MCF 10A (cell line): ENCODE data around the gene CCDC9B. TPM values are rescaled to one million over a fixed set of nuclear protein-coding genes. Genes with fewer than 3 reads are reported as not detected.

Experiments used
- BruUV-seq: library from RNA; stranded (reverse); fragments of 400-500 nt; replicated peaks from 2 replicates; lab custom pipeline; 2021; lab: Mats Ljungman, UMichigan
- CTCF ChIA-PET: fragments of 300-600 bp; sonication (Branson Sonifier 250); formaldehyde crosslinking; extraction: SDS; loops from one replicate; lab custom pipeline; 2021; ENCODE audit warnings: antibody characterized with exemption, inconsistent platforms; lab: Yijun Ruan, JAX
- POLR2A ChIA-PET: fragments of 300-600, 350-650 bp; sonication (Branson Sonifier 250); formaldehyde crosslinking; extraction: SDS; loops from one replicate; lab custom pipeline; 2020; ENCODE audit warnings: antibody characterized with exemption, inconsistent platforms; lab: Yijun Ruan, JAX
- DNase-seq: peaks from one replicate; pipeline ENCODE4 v3.0.0-alpha.2; 2018; ENCODE audit not compliant: unreplicated experiment
- H3K27ac Mint-ChIP-seq: one replicate; pipeline ENCODE4 v1.8.0; 2022; ENCODE audit warnings: mild to moderate bottlenecking, low read depth, mixed read lengths; ENCODE audit not compliant: unreplicated experiment
- H3K27me3 Mint-ChIP-seq: one replicate; pipeline ENCODE4 v1.8.0; 2022; ENCODE audit warnings: mixed read lengths; ENCODE audit not compliant: insufficient read depth, unreplicated experiment
- H3K36me3 Mint-ChIP-seq: one replicate; pipeline ENCODE4 v1.8.0; 2022; ENCODE audit warnings: mild to moderate bottlenecking, moderate library complexity, mixed read lengths; ENCODE audit not compliant: insufficient read depth, unreplicated experiment
- H3K4me1 Mint-ChIP-seq: one replicate; pipeline ENCODE4 v1.8.0; 2022; ENCODE audit warnings: mixed read lengths; ENCODE audit not compliant: insufficient read depth, unreplicated experiment
- H3K4me3 Mint-ChIP-seq: one replicate; pipeline ENCODE4 v1.8.0; 2022; ENCODE audit warnings: mild to moderate bottlenecking, moderate library complexity, mixed read lengths; ENCODE audit not compliant: unreplicated experiment
- H3K9me3 Mint-ChIP-seq: one replicate; pipeline ENCODE4 v1.8.0; 2022; ENCODE audit warnings: mixed read lengths; ENCODE audit not compliant: unreplicated experiment
- CTCF ChIP-seq: fragments of 200-600 bp; IDR thresholded peaks from one replicate; pipeline ENCODE4 v1.8.0; 2022; ENCODE audit warnings: antibody characterized with exemption, mild to moderate bottlenecking; ENCODE audit not compliant: unreplicated experiment
- intact Hi-C: fragments of 100-400 bp; cut with micrococcal nuclease; formaldehyde crosslinking; loops from 2 replicates; pipeline ENCODE4 v1.14.1; 2022
- total RNA-seq: library from RNA; stranded (reverse); gene quantifications from 2 replicates; pipeline ENCODE4 v1.2.3, GENCODE V29; 2022

Gene CCDC9B
- total RNA-seq, 1 experiment from 2014 or later: 36.0 TPM

GRCh38 chr15:40344631-40345120, 3.9 kb upstream of the CCDC9B start:
- intact Hi-C loops: loop anchor here (1.0 kb wide), 2 partner anchors 24 to 78 kb away; no protein-coding TSS in a partner anchor
- ChIA-PET POLR2A (interaction anchor here (0.6 to 2.8 kb wide), 6 partner anchors 9 to 161 kb away, joined by 3 to 12 read pairs (median 4); partner anchors contain the start of genes IVD and KNSTRN), CTCF (interaction anchor here (0.6 to 12.1 kb wide), 38 partner anchors 8 to 1639 kb away, joined by 3 to 179 read pairs (median 4); partner anchors contain the start of genes DISP2, INAFM2, IVD and KNSTRN)
- Mint-ChIP-seq H3K9me3 (no peaks in the 10 kb centered on the region), H3K4me1 (peaks cover 40% of the 10 kb centered on the region), H3K4me3 (no peak overlapping the region), H3K36me3 (no peaks in the 10 kb centered on the region), H3K27me3 (no peaks in the 10 kb centered on the region), H3K27ac (no peak overlapping the region)
- DNase-seq: peak; percentile 73
- BruUV-seq: no TSS peak
- TF ChIP-seq CTCF: peak; percentile 83

DNA sequence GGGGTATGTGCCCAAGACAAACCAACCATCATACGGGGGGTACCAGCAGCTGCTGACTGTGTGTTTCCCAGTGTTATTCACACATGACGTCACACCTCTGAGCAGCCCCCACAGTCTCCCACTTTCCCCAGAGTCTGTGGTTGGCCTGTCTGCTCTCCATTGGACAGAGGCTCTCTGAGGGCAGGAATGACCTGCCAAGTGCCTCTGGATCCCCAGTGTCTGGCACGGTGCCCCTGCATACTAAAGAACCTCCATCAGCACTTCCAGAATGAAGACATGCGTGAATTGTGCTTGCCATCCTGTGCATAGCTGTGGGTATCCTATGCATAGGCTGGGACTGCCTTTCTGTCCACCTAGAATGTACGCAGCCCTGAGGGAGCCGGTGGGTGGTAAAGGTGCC, 3.5 kb upstream of the CCDC9B start:
- TF ChIP-seq CTCF: no peak
- no peak for DNase-seq
- BruUV-seq: no TSS peak
- ChIA-PET POLR2A (interaction anchor here (0.6 to 2.8 kb wide), 7 partner anchors 9 to 160 kb away, joined by 3 to 12 read pairs (median 3); partner anchors contain the start of genes IVD and KNSTRN), CTCF (interaction anchor here (0.6 to 12.1 kb wide), 40 partner anchors 8 to 1030 kb away, joined by 3 to 179 read pairs (median 4); partner anchors contain the start of genes DISP2, INAFM2, IVD and KNSTRN)
- H3K9me3 Mint-ChIP-seq: no peaks in the 10 kb centered on the region
- H3K4me3 Mint-ChIP-seq: no peak overlapping the region
- no peak overlapping the region for H3K27ac Mint-ChIP-seq
- no peaks in the 10 kb centered on the region for H3K27me3 Mint-ChIP-seq
- H3K36me3 Mint-ChIP-seq: no peaks in the 10 kb centered on the region
- peaks cover 44% of the 10 kb centered on the region for H3K4me1 Mint-ChIP-seq
- intact Hi-C loops: loop anchor here (1.0 kb wide), 2 partner anchors 24 to 78 kb away; no protein-coding TSS in a partner anchor

DNA sequence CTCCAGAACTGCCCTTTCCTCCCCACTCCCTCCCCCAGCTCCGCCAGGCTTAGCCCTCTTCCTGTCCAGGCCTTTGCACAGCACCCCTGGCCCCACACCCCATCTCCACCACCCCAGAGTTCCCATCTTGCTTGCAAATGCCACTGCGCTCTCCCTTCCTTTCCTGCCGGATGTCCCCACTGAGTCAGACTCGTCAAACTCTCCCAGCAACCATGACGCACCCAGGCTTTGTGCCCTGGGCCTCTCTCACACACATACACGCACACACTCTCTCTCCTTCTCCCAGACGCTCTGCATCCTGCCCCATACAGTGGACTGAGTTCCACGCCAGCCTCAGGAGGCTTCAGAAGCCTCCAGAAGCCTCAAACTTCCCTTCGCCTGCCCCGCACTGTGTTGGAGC, 2.8 kb upstream of the CCDC9B start:
- ChIA-PET POLR2A (interaction anchor here (0.5 to 2.8 kb wide), 10 partner anchors 9 to 78 kb away, joined by 3 to 12 read pairs (median 4); partner anchors contain the start of gene IVD), CTCF (interaction anchor here (0.7 to 12.1 kb wide), 25 partner anchors 9 to 176 kb away, joined by 3 to 179 read pairs (median 8); partner anchors contain the start of genes DISP2, INAFM2 and KNSTRN)
- no peaks in the 10 kb centered on the region for H3K27me3 Mint-ChIP-seq
- TF ChIP-seq CTCF: no peak
- H3K4me1 Mint-ChIP-seq: peaks cover 51% of the 10 kb centered on the region
- BruUV-seq: no TSS peak
- intact Hi-C loops: no loop called here
- H3K27ac Mint-ChIP-seq: peak overlapping the region; percentile 68
- H3K9me3 Mint-ChIP-seq: no peaks in the 10 kb centered on the region
- no peaks in the 10 kb centered on the region for H3K36me3 Mint-ChIP-seq
- DNase-seq: peak; percentile 88
- peak overlapping the region; percentile 17 for H3K4me3 Mint-ChIP-seq
